HG02623 (cell line): ENCODE data around the gene SLC13A1.
"Not testable (repeated sequence)": the region's sequence is repeated elsewhere in the genome, so short reads cannot be mapped to it uniquely, and the experiment has no call there.

ENCODE experiments used
- ATAC-seq: cut with Tn5 transposase; IDR thresholded peaks from one replicate; pipeline ENCODE4 v1.9.1; 2021; ENCODE audit warnings: moderate library complexity; ENCODE audit not compliant: unreplicated experiment

The SLC13A1 gene

GRCh38 chr7:123131961-123132360 lies 67.8 kb downstream of the SLC13A1 start:
- no peak for ATAC-seq

- ATAC-seq: no peak
Measured at GRCh38 chr7:123131556-123131955, 68.2 kb downstream of the SLC13A1 start.

- ATAC-seq: no peak
Measured at GRCh38 chr7:123131140-123131539, 68.6 kb downstream of the SLC13A1 start.

- no peak for ATAC-seq
Measured at GRCh38 chr7:123126691-123127090, 73.1 kb downstream of the SLC13A1 start.

DNA sequence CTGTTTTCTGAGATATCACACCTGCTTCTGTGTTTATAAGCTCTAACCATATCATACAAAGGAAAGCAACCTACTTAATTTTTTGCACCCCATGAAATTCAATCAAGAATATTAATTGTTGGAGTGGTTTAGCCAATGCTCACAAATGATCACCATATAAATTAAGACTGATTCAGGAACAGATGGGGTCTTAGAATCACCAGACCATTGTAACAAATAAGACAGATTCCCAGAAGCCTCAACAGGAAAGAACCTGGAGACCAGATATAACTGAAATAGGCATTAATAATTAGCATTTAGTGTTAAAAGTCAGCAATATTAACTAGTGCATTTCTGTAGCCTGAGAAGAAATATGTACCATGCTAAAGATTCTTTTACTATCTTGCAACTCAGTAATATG lies 73.6 kb downstream of the SLC13A1 start:
- ATAC-seq: no peak

DNA sequence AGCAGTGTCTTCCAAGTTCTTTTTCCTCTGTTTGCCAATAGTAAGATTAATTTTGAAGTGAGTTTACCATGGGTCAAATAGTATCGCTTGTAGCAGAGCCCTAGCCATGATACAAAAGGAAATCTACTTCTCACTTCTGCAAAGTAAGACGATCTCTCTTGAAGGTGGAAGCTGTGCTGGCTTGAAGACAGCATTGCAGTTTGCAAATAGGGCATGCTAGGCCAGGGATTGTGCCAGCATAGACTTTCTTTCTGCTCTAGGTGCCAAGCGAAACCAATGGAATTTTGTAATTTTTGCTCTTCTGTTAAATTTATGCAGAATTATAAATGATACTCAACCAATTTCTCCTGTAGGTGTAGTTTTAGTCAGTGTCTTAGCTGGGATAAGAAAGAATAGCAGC lies 74.5 kb downstream of the SLC13A1 start:
- no peak for ATAC-seq

DNA sequence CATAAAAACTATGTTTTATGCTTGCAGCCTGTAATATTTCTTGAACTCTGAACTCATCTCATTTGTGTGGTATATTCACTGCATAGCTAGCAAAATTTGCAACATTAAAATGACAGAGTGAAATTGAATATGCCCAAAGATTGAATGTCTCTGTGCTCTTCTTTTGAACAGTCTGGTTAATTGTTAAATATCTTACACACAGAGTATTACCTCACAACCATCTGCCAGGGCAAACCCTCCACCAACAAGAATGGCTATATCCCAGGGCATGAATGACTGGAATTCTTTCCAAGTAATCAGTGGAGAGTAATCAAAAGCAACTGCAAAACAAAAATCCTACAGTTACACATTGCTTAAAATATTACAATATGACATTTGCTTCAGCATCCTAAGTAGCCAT lies 76.9 kb downstream of the SLC13A1 start:
- ATAC-seq: no peak

DNA sequence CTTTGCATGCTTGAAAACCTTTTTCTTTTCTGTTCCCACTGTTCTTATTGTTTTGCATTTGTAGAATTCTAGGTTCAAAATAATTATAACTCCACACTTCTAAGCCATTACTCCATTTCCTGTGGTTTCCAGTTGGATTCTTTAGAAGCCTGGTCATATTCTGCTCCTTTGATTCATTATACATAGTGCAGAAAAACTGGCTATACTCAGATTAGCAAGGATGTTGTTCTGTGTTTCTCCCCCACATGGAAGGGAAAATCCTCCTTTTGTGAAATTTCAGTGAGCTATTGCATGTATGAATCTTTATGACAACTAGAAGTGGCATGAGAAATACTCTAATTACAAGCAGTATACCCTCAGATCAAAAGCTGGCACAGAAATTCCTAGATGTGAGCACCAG lies 79.5 kb downstream of the SLC13A1 start:
- no peak for ATAC-seq

GRCh38 chr7:123115331-123115730 lies 84.4 kb downstream of the SLC13A1 start:
- no peak for ATAC-seq

DNA sequence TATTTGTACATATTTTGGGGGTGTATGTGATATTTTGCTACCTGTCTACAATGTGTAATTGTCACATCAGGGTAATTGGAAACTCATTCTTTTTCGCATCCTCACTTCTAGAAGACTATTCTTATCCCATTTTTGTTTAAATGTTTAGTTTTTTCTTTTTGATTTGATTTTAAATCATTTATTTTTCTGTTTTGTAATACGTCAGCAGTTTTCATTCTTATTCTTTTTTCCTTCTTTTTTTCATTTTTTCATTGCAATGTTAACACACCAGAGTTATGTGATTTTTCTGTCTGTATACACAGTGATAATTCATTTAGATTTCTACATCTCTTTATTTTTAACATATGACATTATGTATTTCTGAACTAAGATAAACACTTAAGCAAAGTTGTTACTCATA lies 85.5 kb downstream of the SLC13A1 start:
- no peak for ATAC-seq

GRCh38 chr7:123112833-123113232 lies 86.9 kb downstream of the SLC13A1 start:
- ATAC-seq: no peak

GRCh38 chr7:123099712-123100111 lies 100.1 kb downstream of the SLC13A1 start:
- no peak for ATAC-seq

DNA sequence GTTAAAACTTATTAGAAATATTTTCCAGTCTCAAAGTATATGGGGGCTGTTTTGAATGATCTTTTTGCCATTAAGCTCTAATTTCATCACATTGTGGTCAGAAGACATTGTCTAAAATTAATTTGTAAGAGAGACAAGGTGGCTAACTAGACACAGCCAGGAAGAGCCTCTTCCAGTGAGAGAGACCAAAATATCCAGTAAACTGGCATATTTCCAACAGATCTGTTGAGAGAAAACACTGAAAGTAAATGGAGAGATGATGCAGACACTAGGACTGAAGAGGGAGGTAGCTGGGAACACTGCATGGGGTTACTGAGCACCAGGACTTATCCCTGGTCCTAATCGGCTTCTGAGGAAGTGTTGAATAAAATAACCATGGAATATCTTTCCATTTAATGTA lies 102.8 kb downstream of the SLC13A1 start:
- no peak for ATAC-seq

DNA sequence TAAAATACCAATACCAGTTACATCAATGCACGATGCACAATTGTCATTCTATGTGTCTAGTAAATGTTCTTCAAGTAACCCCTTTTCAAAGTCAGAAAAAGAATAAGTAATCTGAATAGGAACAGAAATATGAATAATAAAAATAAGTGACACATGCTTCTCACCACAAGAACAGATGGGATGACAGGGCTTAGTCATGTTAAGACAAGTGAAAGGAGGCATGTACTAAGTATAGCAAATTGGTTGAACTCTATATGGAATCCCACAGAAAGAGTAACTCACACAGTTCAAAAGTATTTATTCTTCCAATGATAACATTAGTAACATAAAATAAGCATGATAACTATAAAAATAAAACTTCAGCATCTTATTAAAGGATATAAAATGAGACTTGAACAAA lies 103.3 kb downstream of the SLC13A1 start:
- ATAC-seq: no peak

DNA sequence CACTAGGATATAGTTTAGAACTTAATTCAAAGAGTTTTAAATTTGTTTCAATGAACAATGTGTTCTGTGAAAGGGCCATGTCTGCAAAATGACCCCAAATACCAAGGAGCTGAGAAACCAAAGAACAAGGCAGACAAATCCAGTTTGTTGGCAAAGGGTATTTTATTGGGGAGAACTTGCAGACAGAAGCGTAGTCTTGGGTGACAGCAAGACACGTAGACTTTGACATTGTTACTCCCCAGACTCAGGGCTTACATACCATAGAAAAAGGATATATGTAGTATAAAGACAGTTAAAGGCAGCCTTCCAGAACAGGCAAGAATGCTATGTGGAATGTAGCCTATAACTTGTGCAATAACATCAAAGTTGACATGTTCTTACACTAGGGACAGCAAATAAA lies 109.3 kb downstream of the SLC13A1 start:
- no peak for ATAC-seq

DNA sequence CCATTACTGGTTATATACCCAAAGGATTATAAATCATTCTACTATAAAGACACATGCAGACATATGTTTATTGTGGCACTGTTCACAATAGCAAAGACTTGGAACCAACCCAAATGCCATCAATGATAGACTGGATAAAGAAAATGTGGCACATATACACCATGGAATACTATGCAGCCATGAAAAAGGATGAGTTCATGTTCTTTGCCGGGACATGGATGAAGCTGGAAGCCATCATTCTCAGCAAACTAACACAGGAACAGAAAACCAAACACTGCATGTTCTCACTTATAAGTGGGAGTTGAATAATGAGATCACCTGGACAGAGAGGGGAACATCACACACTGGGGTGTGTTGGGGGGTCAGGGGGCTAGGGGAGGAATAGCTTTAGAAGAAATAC lies 112.9 kb downstream of the SLC13A1 start:
- not testable (repeated sequence) for ATAC-seq

GRCh38 chr7:123084861-123085260 lies 114.9 kb downstream of the SLC13A1 start:
- not testable (repeated sequence) for ATAC-seq

DNA sequence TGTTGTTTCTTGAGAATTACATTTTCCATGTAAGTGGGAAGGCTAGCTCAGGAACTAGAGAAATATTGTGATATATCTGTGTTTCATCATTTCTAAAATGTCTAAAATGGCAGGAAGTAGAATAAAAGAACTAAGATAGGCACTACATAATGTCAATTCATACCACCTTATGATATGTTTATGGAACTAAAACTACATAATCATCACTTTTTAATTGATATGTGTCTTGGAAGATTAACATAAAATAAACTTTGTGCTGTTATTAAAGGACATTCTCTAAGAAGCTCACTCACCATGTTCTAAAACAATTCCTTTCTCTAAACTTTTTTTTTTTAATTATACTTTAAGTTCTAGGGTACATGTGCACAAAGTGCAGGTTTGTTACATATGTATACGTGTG lies 120.7 kb downstream of the SLC13A1 start:
- no peak for ATAC-seq

- ATAC-seq: no peak
Measured at GRCh38 chr7:123075838-123076467, 123.8 kb downstream of the SLC13A1 start.

DNA sequence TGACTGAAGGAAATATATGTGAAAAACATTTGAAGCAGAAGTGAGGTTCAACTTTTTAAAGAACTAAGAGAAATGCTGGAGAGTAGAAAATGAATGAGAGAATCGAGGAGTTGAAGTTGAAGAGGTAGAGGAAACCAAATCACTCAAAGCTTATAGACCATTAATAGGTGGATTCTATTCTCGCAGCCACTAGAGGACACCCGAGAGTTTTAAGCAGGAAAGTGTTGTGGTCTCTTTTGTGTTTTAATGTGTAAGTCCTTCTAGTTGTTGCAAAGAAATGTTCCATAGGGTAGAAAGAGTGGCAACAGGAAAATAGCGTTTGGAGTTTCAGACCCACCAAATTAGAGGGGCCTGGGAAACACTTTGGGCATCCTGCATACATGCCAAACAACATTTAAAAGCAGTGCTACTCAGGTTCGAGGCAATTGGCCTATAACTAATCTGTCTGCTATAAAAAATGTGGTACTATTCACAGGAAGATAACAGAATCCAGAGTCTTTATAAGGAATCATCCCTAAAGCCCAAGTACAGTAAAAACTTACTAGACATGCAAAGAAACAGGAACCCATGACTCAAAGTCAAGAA lies 129.0 kb downstream of the SLC13A1 start:
- ATAC-seq: no peak

DNA sequence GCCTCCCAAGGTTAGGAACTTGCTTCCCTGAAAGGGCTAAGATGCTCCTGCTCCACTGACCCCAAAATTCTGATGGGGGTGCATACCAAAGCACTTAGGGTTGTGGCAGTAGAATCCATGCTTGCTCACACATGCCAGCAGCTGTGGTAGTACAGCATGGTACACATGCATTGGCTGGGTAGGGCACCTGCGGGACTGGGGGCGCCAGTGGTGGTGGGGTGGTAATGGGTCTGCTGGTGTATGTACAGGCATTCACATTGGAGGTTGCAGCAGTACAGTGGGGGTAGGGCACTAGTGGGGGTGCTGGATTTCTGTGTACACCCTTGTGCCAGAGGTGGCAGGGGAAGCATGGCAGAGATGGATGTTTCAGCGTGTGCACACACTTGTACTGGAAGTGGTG lies 132.0 kb downstream of the SLC13A1 start:
- ATAC-seq: no peak
